ENCODE data around the gene LRRC8D. TPM values are rescaled to one million over a fixed set of nuclear protein-coding genes. Genes with fewer than 3 reads are reported as not detected.
A peak's percentile ranks its signal among the peaks of the same experiment; 100 is the strongest.

LRRC8D gene
- total RNA-seq, 4 donors from 2014 or later, result 4.7 to 8.5 (median 6.5) TPM

- no peak for TF ChIP-seq POLR2AphosphoS5 (IDR thresholded peaks at IDR 0.05)
- peak in 1 of 4 experiments; percentile 18 for TF ChIP-seq CTCF (IDR thresholded peaks at IDR 0.05)
- no peak overlapping the region for H3K4me3 ChIP-seq
- H3K4me1 ChIP-seq, result no peaks in the 10 kb centered on the region
- no peaks in the 10 kb centered on the region for H3K36me3 ChIP-seq
- H3K9me3 ChIP-seq, result no peaks in the 10 kb centered on the region
- no peak overlapping the region for H3K27ac ChIP-seq
- no peak for ATAC-seq
- WGBS, 2 donors (ENCODE audit: low coverage in 1 of 2), result 84 to 85% methylated on average over 2 of the region's 2 CpGs
- no peaks in the 10 kb centered on the region for H3K27me3 ChIP-seq
These were observed 40.1 kb upstream of the LRRC8D start for GRCh38 chr1:89780721-89781120.

- H3K4me3 ChIP-seq, result no peak overlapping the region
- no peak for ATAC-seq
- no peaks in the 10 kb centered on the region for H3K9me3 ChIP-seq
- H3K27ac ChIP-seq, result no peak overlapping the region
- no peaks in the 10 kb centered on the region for H3K4me1 ChIP-seq
- 70% methylated on average over 4 of the region's 4 CpGs; no CpG with 5 or more reads in 1 of the 2 donors for WGBS, 2 donors (ENCODE audit: low coverage in 1 of 2)
- no peaks in the 10 kb centered on the region for H3K27me3 ChIP-seq
- no peaks in the 10 kb centered on the region for H3K36me3 ChIP-seq
- TF ChIP-seq CTCF (IDR thresholded peaks at IDR 0.05) (no peak), POLR2AphosphoS5 (IDR thresholded peaks at IDR 0.05) (no peak), POLR2A (IDR thresholded peaks at IDR 0.05) (no peak), EP300 (IDR thresholded peaks at IDR 0.05) (no peak)
These were observed 39.2 kb upstream of the LRRC8D start for GRCh38 chr1:89781494-89782126.

- H3K36me3 ChIP-seq, result no peaks in the 10 kb centered on the region
- H3K4me1 ChIP-seq, result no peaks in the 10 kb centered on the region
- no peaks in the 10 kb centered on the region for H3K27me3 ChIP-seq
- no peak for ATAC-seq
- H3K9me3 ChIP-seq, result no peaks in the 10 kb centered on the region
- no peak overlapping the region for H3K4me3 ChIP-seq
- 80 to 89% methylated on average over 3 to 5 of the region's 7 CpGs for WGBS, 2 donors (ENCODE audit: low coverage in 1 of 2)
- TF ChIP-seq POLR2AphosphoS5 (IDR thresholded peaks at IDR 0.05), result no peak
- H3K27ac ChIP-seq, result no peak overlapping the region
These were observed 34.1 kb upstream of the LRRC8D start for GRCh38 chr1:89786628-89787214.

GRCh38 chr1:89790592-89790991 is 30.2 kb upstream of the LRRC8D start:
- H3K36me3 ChIP-seq, result no peaks in the 10 kb centered on the region
- no peak for ATAC-seq
- TF ChIP-seq EP300 (IDR thresholded peaks at IDR 0.05) (no peak), POLR2A (IDR thresholded peaks at IDR 0.05) (no peak), POLR2AphosphoS5 (IDR thresholded peaks at IDR 0.05) (no peak), CTCF (IDR thresholded peaks at IDR 0.05) (no peak)
- 54 to 75% methylated on average over 2 of the region's 2 CpGs for WGBS, 2 donors (ENCODE audit: low coverage in 1 of 2)
- no peak overlapping the region for H3K4me3 ChIP-seq
- no peak overlapping the region for H3K27ac ChIP-seq
- H3K4me1 ChIP-seq, result no peaks in the 10 kb centered on the region
- H3K27me3 ChIP-seq, result no peaks in the 10 kb centered on the region
- H3K9me3 ChIP-seq, result no peaks in the 10 kb centered on the region

- Histone ChIP-seq H3K27me3 (no peaks in the 10 kb centered on the region), H3K36me3 (no peaks in the 10 kb centered on the region), H3K4me1 (no peaks in the 10 kb centered on the region), H3K9me3 (no peaks in the 10 kb centered on the region), H3K27ac (no peak overlapping the region), H3K4me3 (no peak overlapping the region)
- no peak for TF ChIP-seq CTCF (IDR thresholded peaks at IDR 0.05)
- TF ChIP-seq POLR2AphosphoS5 (IDR thresholded peaks at IDR 0.05), result no peak
- TF ChIP-seq EP300 (IDR thresholded peaks at IDR 0.05), result no peak
- no peak for TF ChIP-seq POLR2A (IDR thresholded peaks at IDR 0.05)
- WGBS, 2 donors (ENCODE audit: low coverage in 1 of 2), result 62 to 65% methylated on average over 2 to 3 of the region's 3 CpGs
- no peak for ATAC-seq
These were observed 29.6 kb upstream of the LRRC8D start for GRCh38 chr1:89791064-89791726.
